ENCODE measurements around the gene CNBP. TPM values are rescaled to one million over a fixed set of nuclear protein-coding genes. Genes with fewer than 3 reads are reported as not detected.
"Not testable (repeated sequence)": the region's sequence is repeated elsewhere in the genome, so short reads cannot be mapped to it uniquely, and the experiment has no call there.

CNBP gene
- total and polyA plus RNA-seq, 2 experiments from 2014 or later, result 240 to 373 TPM

- Histone ChIP-seq H2AFZ (peak overlapping the region; percentile 84), H3K79me2 (ENCODE audit: insufficient read depth) (no peaks in the 10 kb centered on the region), H3K9me2 (ENCODE audit: insufficient read depth) (no peaks in the 10 kb centered on the region), H3K36me3 (ENCODE audit: low read depth) (no peaks in the 10 kb centered on the region), H4K20me1 (ENCODE audit: insufficient read depth) (no peaks in the 10 kb centered on the region), H3K9ac (peak overlapping the region; percentile 51), H3F3A (ENCODE audit: insufficient read depth) (peaks cover 51% of the 10 kb centered on the region), H3K27ac (peak overlapping the region; percentile 88), H3K4me1 (ENCODE audit: insufficient read depth) (peaks cover 55% of the 10 kb centered on the region), H3K9me3 (ENCODE audit: low read depth) (no peaks in the 10 kb centered on the region), H3K4me2 (ENCODE audit: unreplicated experiment) (peak overlapping the region; percentile 38), H3K27me3 (replicated peaks; ENCODE audit: insufficient read depth) (no peaks in the 10 kb centered on the region), H3K4me3 (no peak overlapping the region)
- in situ Hi-C loops (cut with MboI), result no loop called here
- no peak for TF ChIP-seq EZH2phosphoT487 (IDR thresholded peaks at IDR 0.05; ENCODE audit: insufficient read depth, low read depth)
- TF ChIP-seq EZH2 (IDR thresholded peaks at IDR 0.05; ENCODE audit: insufficient read depth, poor library complexity, severe bottlenecking), result no peak
- 65 to 66% methylated on average over 11 of the region's 11 CpGs for WGBS, 2 experiments (ENCODE audit: low coverage in 1 of 2, low lambda C conversion rate in 2 of 2, missing lambda C conversion rate in 2 of 2)
- peak; percentile 88 for DNase-seq
Measured at GRCh38 chr3:129228891-129229585, 45.3 kb upstream of the CNBP start.

GRCh38 chr3:129226374-129226773, 42.7 kb upstream of the CNBP start:
- peak overlapping the region; percentile 77 for H3K9ac ChIP-seq

GRCh38 chr3:129224984-129225393, 41.3 kb upstream of the CNBP start:
- H3K9me3 ChIP-seq (ENCODE audit: low read depth), result no peaks in the 10 kb centered on the region
- no peaks in the 10 kb centered on the region for H4K20me1 ChIP-seq (ENCODE audit: insufficient read depth)
- in situ Hi-C loops (cut with MboI), result no loop called here
- no peaks in the 10 kb centered on the region for H3K9me2 ChIP-seq (ENCODE audit: insufficient read depth)
- peak overlapping the region; percentile 78 for H2AFZ ChIP-seq
- peak overlapping the region; percentile 79 for H3K4me2 ChIP-seq (ENCODE audit: unreplicated experiment)
- peak overlapping the region; percentile 77 for H3K9ac ChIP-seq
- H3K27ac ChIP-seq, result peak overlapping the region; percentile 89
- no peaks in the 10 kb centered on the region for H3K27me3 ChIP-seq (replicated peaks; ENCODE audit: insufficient read depth)
- H3K4me3 ChIP-seq, result peak overlapping the region; percentile 59
- TF ChIP-seq EZH2phosphoT487 (IDR thresholded peaks at IDR 0.05; ENCODE audit: insufficient read depth, low read depth) (no peak), EZH2 (IDR thresholded peaks at IDR 0.05; ENCODE audit: insufficient read depth, poor library complexity, severe bottlenecking) (no peak)
- peaks cover 40% of the 10 kb centered on the region for H3K4me1 ChIP-seq (ENCODE audit: insufficient read depth)
- peak; percentile 89 for DNase-seq
- H3F3A ChIP-seq (ENCODE audit: insufficient read depth), result peaks cover 37% of the 10 kb centered on the region
- H3K36me3 ChIP-seq (ENCODE audit: low read depth), result no peaks in the 10 kb centered on the region
- 1% methylated on average over 9 of the region's 9 CpGs for WGBS, 2 experiments (ENCODE audit: low coverage in 1 of 2, low lambda C conversion rate in 2 of 2, missing lambda C conversion rate in 2 of 2)
- H3K79me2 ChIP-seq (ENCODE audit: insufficient read depth), result no peaks in the 10 kb centered on the region

More at GRCh38 chr3:129226374-129226773, 42.7 kb upstream of the CNBP start:
- Histone ChIP-seq H3K27ac (peak overlapping the region; percentile 89), H3K27me3 (replicated peaks; ENCODE audit: insufficient read depth) (no peaks in the 10 kb centered on the region), H3K4me3 (no peak overlapping the region), H3K4me1 (ENCODE audit: insufficient read depth) (peaks cover 51% of the 10 kb centered on the region), H3K4me2 (ENCODE audit: unreplicated experiment) (peak overlapping the region; percentile 44), H3F3A (ENCODE audit: insufficient read depth) (peaks cover 48% of the 10 kb centered on the region), H3K36me3 (ENCODE audit: low read depth) (no peaks in the 10 kb centered on the region), H3K9me2 (ENCODE audit: insufficient read depth) (no peaks in the 10 kb centered on the region), H3K9me3 (ENCODE audit: low read depth) (no peaks in the 10 kb centered on the region), H4K20me1 (ENCODE audit: insufficient read depth) (no peaks in the 10 kb centered on the region), H2AFZ (peak overlapping the region; percentile 70), H3K79me2 (ENCODE audit: insufficient read depth) (no peaks in the 10 kb centered on the region)
- in situ Hi-C loops (cut with MboI), result no loop called here
- peak; percentile 98 for DNase-seq
- 7 to 10% methylated on average over 6 of the region's 6 CpGs for WGBS, 2 experiments (ENCODE audit: low coverage in 1 of 2, low lambda C conversion rate in 2 of 2, missing lambda C conversion rate in 2 of 2)
- no peak for TF ChIP-seq EZH2 (IDR thresholded peaks at IDR 0.05; ENCODE audit: insufficient read depth, poor library complexity, severe bottlenecking)
- no peak for TF ChIP-seq EZH2phosphoT487 (IDR thresholded peaks at IDR 0.05; ENCODE audit: insufficient read depth, low read depth)

GRCh38 chr3:129224387-129224786, 40.7 kb upstream of the CNBP start:
- H3K4me2 ChIP-seq (ENCODE audit: unreplicated experiment), result peak overlapping the region; percentile 79
- DNase-seq; H3K27me3 ChIP-seq (replicated peaks; ENCODE audit: insufficient read depth); H4K20me1 ChIP-seq (ENCODE audit: insufficient read depth); H3K79me2 ChIP-seq (ENCODE audit: insufficient read depth); H3K9me3 ChIP-seq (ENCODE audit: low read depth); H3K36me3 ChIP-seq (ENCODE audit: low read depth); H3K9me2 ChIP-seq (ENCODE audit: insufficient read depth); in situ Hi-C loops (cut with MboI): not testable (repeated sequence)
- H3F3A ChIP-seq (ENCODE audit: insufficient read depth), result peaks cover 31% of the 10 kb centered on the region
- 35 to 56% methylated on average over 1 of the region's 1 CpG for WGBS, 2 experiments (ENCODE audit: low coverage in 1 of 2, low lambda C conversion rate in 2 of 2, missing lambda C conversion rate in 2 of 2)
- H3K27ac ChIP-seq, result peak overlapping the region; percentile 89
- peak overlapping the region; percentile 78 for H2AFZ ChIP-seq
- peaks cover 36% of the 10 kb centered on the region for H3K4me1 ChIP-seq (ENCODE audit: insufficient read depth)
- H3K4me3 ChIP-seq, result peak overlapping the region; percentile 59
- H3K9ac ChIP-seq, result peak overlapping the region; percentile 77

All from GM23248 (cell line).